ENCODE data around the gene GCG.

DNA sequence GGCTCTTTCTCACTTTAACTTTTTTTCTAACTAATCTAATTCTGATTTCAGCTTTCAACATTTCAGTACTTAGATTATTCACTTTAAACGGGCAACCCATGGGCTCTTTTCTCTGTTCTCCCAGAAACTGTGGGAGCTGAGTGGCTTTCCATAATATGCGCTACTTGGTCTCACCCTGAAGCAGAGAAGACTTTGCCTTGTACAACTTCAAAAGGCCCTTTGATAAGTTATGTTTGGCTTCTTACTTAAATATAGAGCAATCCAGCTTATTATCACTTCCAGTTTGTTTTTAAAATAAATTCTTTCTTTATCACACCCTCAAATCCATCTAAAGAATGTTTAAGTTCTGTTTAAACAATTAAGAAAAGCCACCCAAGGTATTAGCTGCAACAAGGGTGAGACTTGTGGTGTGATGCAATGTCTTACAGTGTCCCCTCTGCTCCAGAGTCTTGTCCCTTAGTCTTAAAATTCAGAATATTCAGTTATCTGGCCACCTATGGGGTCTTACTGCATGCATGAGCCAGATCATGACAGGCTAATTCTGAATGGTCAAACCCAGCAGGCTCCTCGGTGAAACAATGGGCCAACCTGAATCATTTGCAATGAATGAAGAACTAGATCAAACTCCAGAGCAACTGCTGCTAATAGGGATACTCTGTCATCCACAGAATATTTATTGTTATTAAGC lies 38.8 kb downstream of the GCG start:
- TF ChIP-seq POLR2A (IDR thresholded peaks at IDR 0.05) (no peak), CTCF (IDR thresholded peaks at IDR 0.05) (no peak)
